Retina (tissue), 1 donor: ENCODE data around the gene PTPN6.
"Not testable (repeated sequence)": the region's sequence is repeated elsewhere in the genome, so short reads cannot be mapped to it uniquely, and the experiment has no call there.

ENCODE experiments used
- DNase-seq: peaks from one replicate; pipeline ENCODE4 v3.0.0-alpha.2; 2016

Gene PTPN6

GRCh38 chr12:6950811-6951540 lies at the start of gene PTPN6:
TSS of gene PTPN6 (plus strand) at chr12:6951356. CDS start at chr12:6951513, 157 bp downstream.
- DNase-seq = no peak

- DNase-seq = no peak
Measured at GRCh38 chr12:6902448-6902847, 48.7 kb upstream of the PTPN6 start.

- no peak for DNase-seq
Measured at GRCh38 chr12:6903722-6904121, 47.4 kb upstream of the PTPN6 start.

GRCh38 chr12:6904280-6905276 lies 46.6 kb upstream of the PTPN6 start, which contains the start of gene LRRC23:
TSS of gene LRRC23 (plus strand) at chr12:6904822. CDS start at chr12:6905634, 812 bp downstream.
- DNase-seq = peak; percentile 98

- no peak for DNase-seq
Measured at GRCh38 chr12:6905414-6906040, 45.6 kb upstream of the PTPN6 start.

GRCh38 chr12:6908141-6908540 lies 43.0 kb upstream of the PTPN6 start:
- not testable (repeated sequence) for DNase-seq

GRCh38 chr12:6909421-6910145 lies 41.6 kb upstream of the PTPN6 start:
- DNase-seq = no peak

- DNase-seq = no peak
Measured at GRCh38 chr12:6912164-6912935, 38.8 kb upstream of the PTPN6 start.

GRCh38 chr12:6914246-6914946 lies 36.8 kb upstream of the PTPN6 start, which contains the start of gene ENO2:
TSS of gene ENO2 (plus strand) at chr12:6914580. CDS start at chr12:6915833, 1,253 bp downstream.
- peak; percentile 80 for DNase-seq

- peak; percentile 69 for DNase-seq
Measured at GRCh38 chr12:6914947-6915788, 36.0 kb upstream of the PTPN6 start.

GRCh38 chr12:6915789-6916285 lies 35.3 kb upstream of the PTPN6 start:
- no peak for DNase-seq

- no peak for DNase-seq
Measured at GRCh38 chr12:6916426-6917200, 34.5 kb upstream of the PTPN6 start.

GRCh38 chr12:6917491-6918231 lies 33.5 kb upstream of the PTPN6 start:
- DNase-seq = no peak

- DNase-seq = no peak
Measured at GRCh38 chr12:6919588-6919987, 31.6 kb upstream of the PTPN6 start.

GRCh38 chr12:6921539-6921938 lies 29.6 kb upstream of the PTPN6 start:
- no peak for DNase-seq

- no peak for DNase-seq
Measured at GRCh38 chr12:6921996-6922946, 28.9 kb upstream of the PTPN6 start.
